PC-3 (cell line): Measurements from ENCODE around the gene C11orf21.

Experiments
- CTCF ChIP-seq: fragments of 300-600 bp; sonication (generic); conservative IDR thresholded peaks from 2 replicates; pipeline ENCODE4 v1.5.1; 2017; ENCODE audit warnings: antibody characterized with exemption, low read depth, mild to moderate bottlenecking, low read length
- EZH2 ChIP-seq: fragments of 300-600 bp; sonication (generic); IDR thresholded peaks from one replicate; pipeline ENCODE4 v1.6.1; 2017; ENCODE audit warnings: antibody characterized with exemption, mild to moderate bottlenecking, low read length; ENCODE audit not compliant: unreplicated experiment
- EZH2phosphoT487 ChIP-seq: fragments of 300-600 bp; sonication (generic); IDR thresholded peaks from 2 replicates; pipeline ENCODE4 v1.6.1; 2018; ENCODE audit warnings: mild to moderate bottlenecking, antibody characterized with exemption, low read length, borderline replicate concordance

- TF ChIP-seq EZH2 (no peak), CTCF (no peak), EZH2phosphoT487 (no peak)
Measured at GRCh38 chr11:2302306-2302895, 683 bp upstream of the C11orf21 start.
